LHCN-M2 (cell line): ENCODE results near the gene AMER2. TPM values are rescaled to one million over a fixed set of nuclear protein-coding genes. Genes with fewer than 3 reads are reported as not detected.
A peak's percentile ranks its signal among the peaks of the same experiment; 100 is the strongest.
"Not testable (repeated sequence)": the region's sequence is repeated elsewhere in the genome, so short reads cannot be mapped to it uniquely, and the experiment has no call there.

Experiments used
- DNase-seq: peaks from one replicate; pipeline ENCODE4 v3.0.0-alpha.2; 2012; ENCODE audit warnings: low read depth
- total RNA-seq: library from RNA; depleted of rRNA; stranded (reverse); fragments of >200 nt; gene quantifications from 2 replicates; pipeline ENCODE4 v1.2.3, GENCODE V29; 2014

The AMER2 gene
- total RNA-seq, 1 experiment from 2014 or later: not detected

- no peak for DNase-seq
Measured at GRCh38 chr13:25186187-25186586, 14.1 kb upstream of the AMER2 start.

- DNase-seq: no peak
Measured at GRCh38 chr13:25181597-25181996, 9.5 kb upstream of the AMER2 start.

GRCh38 chr13:25180775-25181537 is 8.9 kb upstream of the AMER2 start:
- no peak for DNase-seq

- peak; percentile 5 for DNase-seq
Measured at GRCh38 chr13:25179832-25180774, 8.0 kb upstream of the AMER2 start.

- no peak for DNase-seq
Measured at GRCh38 chr13:25179011-25179410, 6.9 kb upstream of the AMER2 start.

GRCh38 chr13:25178070-25178469 is 6.0 kb upstream of the AMER2 start:
- DNase-seq: no peak

- no peak for DNase-seq
Measured at GRCh38 chr13:25177636-25178035, 5.5 kb upstream of the AMER2 start.

- DNase-seq: no peak
Measured at GRCh38 chr13:25177012-25177411, 4.9 kb upstream of the AMER2 start.

- DNase-seq: no peak
Measured at GRCh38 chr13:25175431-25175830, 3.3 kb upstream of the AMER2 start.

GRCh38 chr13:25175026-25175425 is 2.9 kb upstream of the AMER2 start:
- DNase-seq: no peak

GRCh38 chr13:25174304-25174703 is 2.2 kb upstream of the AMER2 start:
- DNase-seq: no peak

- DNase-seq: no peak
Measured at GRCh38 chr13:25172303-25172630, 179 bp upstream of the AMER2 start.

GRCh38 chr13:25171170-25171516 is 945 bp downstream of the AMER2 start:
- DNase-seq: no peak

GRCh38 chr13:25170554-25171111 is 1.5 kb downstream of the AMER2 start:
- no peak for DNase-seq

- DNase-seq: no peak
Measured at GRCh38 chr13:25169951-25170553, 2.0 kb downstream of the AMER2 start.

GRCh38 chr13:25169356-25169755 is 2.7 kb downstream of the AMER2 start:
- no peak for DNase-seq

- no peak for DNase-seq
Measured at GRCh38 chr13:25168790-25169189, 3.3 kb downstream of the AMER2 start.

- no peak for DNase-seq
Measured at GRCh38 chr13:25167382-25168174, 4.5 kb downstream of the AMER2 start.

GRCh38 chr13:25166306-25166705 is 5.8 kb downstream of the AMER2 start:
- no peak for DNase-seq

GRCh38 chr13:25165663-25166062 is 6.4 kb downstream of the AMER2 start:
- DNase-seq: no peak

GRCh38 chr13:25165163-25165562 is 6.9 kb downstream of the AMER2 start:
- DNase-seq: not testable (repeated sequence)
